BLaER1 treated with 17β-estradiol and CSF1 and Interleukin-3, amounts not matched to agents 10 nM and 100 nM (cell line): ENCODE results near the gene RAB11FIP3.

ENCODE experiments used
- H3K27ac ChIP-seq, 11 experiments: shearing (Covaris generic); formaldehyde crosslinking; 2 replicates each; pipeline ENCODE4 v1.8.1; 2022
- H3K27me3 ChIP-seq, 11 experiments: shearing (Covaris generic); formaldehyde crosslinking; 2 replicates each; pipeline ENCODE4 v1.8.1; 2022
- H3K36me3 ChIP-seq, 11 experiments: shearing (Covaris generic); formaldehyde crosslinking; 2 replicates each; pipeline ENCODE4 v1.8.1; 2022
- H3K4me1 ChIP-seq, 10 experiments: shearing (Covaris generic); formaldehyde crosslinking; 2 replicates each; pipeline ENCODE4 v1.8.1; 2022
- H3K4me2 ChIP-seq, 11 experiments: shearing (Covaris generic); formaldehyde crosslinking; 2 replicates each; pipeline ENCODE4 v1.8.1; 2022
- H3K4me3 ChIP-seq, 10 experiments: shearing (Covaris generic); formaldehyde crosslinking; 2 replicates each; pipeline ENCODE4 v1.8.1; 2022
- H3K9ac ChIP-seq, 11 experiments: shearing (Covaris generic); formaldehyde crosslinking; 2 replicates each; pipeline ENCODE4 v1.8.1; 2022
- H3K9me3 ChIP-seq, 11 experiments: shearing (Covaris generic); formaldehyde crosslinking; replicated peaks in 1 of 11; 2 replicates each; pipeline ENCODE4 v1.8.1; 2022
- H4K20me1 ChIP-seq, 11 experiments: shearing (Covaris generic); formaldehyde crosslinking; 2 replicates each; pipeline ENCODE4 v1.8.1; 2022
- Cebpa-rat ChIP-seq, 11 experiments: shearing (Covaris generic); IDR thresholded peaks; 2 replicates each; pipeline ENCODE4 v1.8.1; 2022

RAB11FIP3 gene

DNA sequence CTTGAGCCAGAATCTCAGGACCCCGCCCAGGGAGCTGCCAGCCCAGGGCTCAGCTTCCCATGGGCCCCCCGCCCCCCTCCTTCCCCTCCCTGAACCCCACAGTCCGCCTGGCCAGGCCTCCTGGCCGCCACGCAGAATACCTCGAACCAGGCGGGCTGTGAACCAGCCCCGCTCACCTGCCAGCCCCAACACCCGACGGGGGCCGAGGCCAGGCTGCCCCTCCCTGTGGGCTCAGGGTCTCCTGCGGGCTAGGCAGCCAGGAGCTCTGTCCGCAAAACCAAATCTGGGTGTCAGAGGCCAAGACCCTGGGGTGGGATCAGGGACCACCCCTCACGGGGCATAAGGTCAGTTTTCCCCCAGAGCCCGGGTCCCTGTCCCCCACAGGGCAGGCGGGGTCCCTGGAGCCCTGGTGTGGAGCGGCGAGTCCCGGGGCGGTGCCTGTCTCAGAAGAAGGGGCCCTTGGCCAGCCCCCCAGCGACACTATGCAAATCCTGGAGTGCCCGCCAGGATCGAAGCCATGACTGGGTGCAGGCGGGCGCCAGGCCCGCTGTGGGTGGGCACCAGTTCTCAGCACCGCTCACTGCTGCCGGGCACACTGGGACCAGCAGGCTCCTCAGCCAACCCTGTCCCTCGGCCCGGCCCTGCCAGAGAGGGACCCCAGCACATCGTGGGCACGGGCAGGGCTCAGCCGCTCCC is 128.3 kb downstream of the RAB11FIP3 start:
- Histone ChIP-seq H3K9ac (no peak overlapping the region), H3K27me3 (peaks cover 6 to 15% (median 8%) of the 10 kb centered on the region in 11 experiments), H3K4me3 (no peak overlapping the region), H3K4me2 (peak overlapping the region in 3 of 11 experiments; percentile 22 to 53 (median 28); a peak in 2 of 22 replicates), H3K4me1 (peaks cover 13 to 50% (median 38%) of the 10 kb centered on the region in 10 experiments; a peak in 19 of 20 replicates), H4K20me1 (peaks cover 2 to 92% (median 69%) of the 10 kb centered on the region in 11 experiments; a peak in 21 of 22 replicates), H3K27ac (peak overlapping the region in 1 of 11 experiments; percentile 30; a peak in 1 of 22 replicates), H3K9me3 (no peaks in the 10 kb centered on the region), H3K36me3 (peaks cover 30 to 52% (median 42%) of the 10 kb centered on the region in 11 experiments)
- no peak for TF ChIP-seq Cebpa-rat (IDR thresholded peaks at IDR 0.05)

DNA sequence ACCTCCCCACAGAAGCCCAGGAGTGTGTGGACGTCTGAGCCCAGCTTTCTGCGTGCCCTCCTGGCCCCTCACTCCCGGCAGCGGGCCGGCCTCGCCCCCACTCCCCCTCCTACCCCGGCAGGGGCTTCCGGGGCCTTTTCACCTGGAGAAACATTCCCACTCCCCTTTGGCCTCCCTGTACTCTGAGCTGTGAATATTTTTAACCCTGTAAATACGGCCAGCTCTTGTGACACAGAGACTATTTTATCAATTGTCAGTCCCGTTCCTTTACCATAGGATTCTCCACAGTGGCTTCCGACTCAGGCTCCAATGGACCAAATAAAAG is 128.8 kb downstream of the RAB11FIP3 start:
- no peaks in the 10 kb centered on the region for H3K9me3 ChIP-seq
- peaks cover 0 to 92% (median 72%) of the 10 kb centered on the region in 11 experiments; a peak in 20 of 22 replicates for H4K20me1 ChIP-seq
- peak overlapping the region in 4 of 11 experiments; percentile 18 to 53 (median 25); a peak in 3 of 22 replicates for H3K4me2 ChIP-seq
- H3K27ac ChIP-seq = peak overlapping the region in 1 of 11 experiments; percentile 30; a peak in 1 of 22 replicates
- peaks cover 18 to 53% (median 41%) of the 10 kb centered on the region in 10 experiments; a peak in 19 of 20 replicates for H3K4me1 ChIP-seq
- no peak overlapping the region for H3K4me3 ChIP-seq
- H3K27me3 ChIP-seq = peaks cover 12 to 20% (median 13%) of the 10 kb centered on the region in 11 experiments
- H3K36me3 ChIP-seq = peaks cover 29 to 48% (median 40%) of the 10 kb centered on the region in 11 experiments
- TF ChIP-seq Cebpa-rat (IDR thresholded peaks at IDR 0.05) = no peak
- no peak overlapping the region for H3K9ac ChIP-seq

DNA sequence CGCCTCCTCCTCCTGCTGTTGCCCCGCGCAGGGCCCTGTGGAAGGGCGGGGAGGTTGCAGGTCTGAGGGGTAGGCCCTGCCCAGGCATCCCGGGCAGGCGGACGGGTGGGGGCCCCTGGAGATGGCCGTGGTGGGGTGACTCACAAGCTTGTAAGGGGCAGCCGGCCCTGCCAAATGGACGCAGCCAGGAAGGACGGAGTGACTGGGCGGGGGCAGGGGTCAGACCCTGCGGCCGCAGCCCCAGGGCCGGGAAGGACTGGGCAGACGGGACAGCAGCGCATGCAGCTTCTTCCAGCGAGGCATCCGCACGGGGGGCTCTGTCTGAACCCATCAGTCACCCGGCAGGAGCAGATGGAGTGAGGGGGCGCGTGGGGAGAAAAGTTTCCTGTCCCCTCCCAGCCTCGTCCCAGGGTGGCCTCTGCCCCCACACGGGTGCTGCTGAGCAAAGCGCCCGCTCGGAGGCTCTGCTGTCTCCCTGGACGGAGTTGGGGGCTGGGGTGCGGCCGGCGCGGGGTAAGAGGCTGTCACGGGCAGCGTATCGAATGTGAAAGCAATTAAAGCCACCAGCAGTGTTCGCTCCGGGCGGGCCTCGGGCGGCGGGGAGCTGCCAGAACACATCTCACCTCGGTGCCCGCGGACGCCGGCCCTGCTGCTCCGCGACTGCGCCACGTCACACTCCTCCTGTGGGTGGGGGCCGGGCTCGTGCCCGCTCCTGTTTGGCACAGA is 129.4 kb downstream of the RAB11FIP3 start:
- H3K9me3 ChIP-seq = no peaks in the 10 kb centered on the region
- H3K4me2 ChIP-seq = peak overlapping the region in 5 of 11 experiments; percentile 18 to 54 (median 28); a peak in 5 of 22 replicates
- no peak for TF ChIP-seq Cebpa-rat (IDR thresholded peaks at IDR 0.05)

DNA sequence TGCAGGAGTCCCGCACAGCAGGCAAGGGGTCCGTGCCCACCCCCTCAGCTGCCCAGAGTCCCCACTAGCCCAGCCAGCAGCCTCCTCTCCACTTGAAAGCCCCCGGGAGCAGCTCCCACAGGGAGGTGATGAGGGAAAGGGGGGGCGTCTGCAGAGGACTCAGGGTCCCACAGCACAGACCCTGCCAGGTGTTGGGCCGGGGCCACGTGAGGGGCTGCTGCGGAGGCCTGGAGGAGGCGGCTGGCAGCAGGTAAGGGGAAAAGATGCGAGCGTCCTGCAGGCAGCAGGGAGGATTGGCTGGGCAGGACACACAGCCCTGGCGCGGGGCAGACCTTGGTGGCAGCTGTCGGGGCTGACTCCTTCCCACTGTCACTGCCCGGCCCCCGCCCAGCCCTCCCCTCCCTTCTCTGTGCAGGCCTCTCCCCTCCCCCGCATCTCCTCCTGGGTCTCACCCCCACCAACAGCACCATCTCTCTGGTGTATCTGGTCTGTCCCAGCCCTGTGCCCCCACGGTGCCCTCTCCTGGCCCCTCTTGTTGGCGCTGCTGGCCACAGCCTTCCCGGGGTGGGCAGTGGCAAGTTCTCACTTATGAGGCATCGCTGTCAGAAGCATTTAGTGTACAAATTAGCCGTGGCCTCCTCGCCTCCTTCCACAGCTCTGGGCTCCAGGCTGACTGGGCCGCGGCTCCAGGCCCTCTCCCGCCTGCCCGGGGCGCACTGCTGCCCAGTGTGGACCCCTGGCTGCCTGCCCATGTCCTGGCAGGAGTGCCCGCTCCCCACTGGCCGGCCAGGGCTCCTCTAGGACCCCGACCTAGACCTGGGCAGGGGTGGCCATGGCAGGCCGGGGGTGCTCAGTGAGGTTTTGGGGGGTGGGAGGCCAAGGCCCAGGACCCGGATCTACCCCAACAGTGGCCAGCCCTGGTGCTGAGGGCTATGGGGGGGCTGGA is 130.4 kb downstream of the RAB11FIP3 start:
- peaks cover 27 to 35% (median 29%) of the 10 kb centered on the region in 11 experiments for H3K27me3 ChIP-seq
- H3K4me3 ChIP-seq = no peak overlapping the region
- TF ChIP-seq Cebpa-rat (IDR thresholded peaks at IDR 0.05) = no peak
- H3K36me3 ChIP-seq = peaks cover 17 to 33% (median 25%) of the 10 kb centered on the region in 11 experiments
- H3K9ac ChIP-seq = no peak overlapping the region
- H4K20me1 ChIP-seq = peaks cover 0 to 85% (median 64%) of the 10 kb centered on the region in 11 experiments; a peak in 20 of 22 replicates
- peak overlapping the region in 4 of 11 experiments; percentile 27 to 83 (median 40); a peak in 7 of 22 replicates for H3K4me2 ChIP-seq
- no peaks in the 10 kb centered on the region for H3K9me3 ChIP-seq
- peaks cover 23 to 64% (median 48%) of the 10 kb centered on the region in 10 experiments; a peak in 19 of 20 replicates for H3K4me1 ChIP-seq
- H3K27ac ChIP-seq = no peak overlapping the region

More for the DNA sequence above, 129.4 kb downstream of the RAB11FIP3 start:
- peaks cover 0 to 92% (median 73%) of the 10 kb centered on the region in 11 experiments; a peak in 20 of 22 replicates for H4K20me1 ChIP-seq
- H3K9ac ChIP-seq = no peak overlapping the region
- H3K27me3 ChIP-seq = peaks cover 17 to 25% (median 19%) of the 10 kb centered on the region in 11 experiments
- H3K4me3 ChIP-seq = no peak overlapping the region
- H3K27ac ChIP-seq = no peak overlapping the region
- peaks cover 21 to 59% (median 46%) of the 10 kb centered on the region in 10 experiments; a peak in 19 of 20 replicates for H3K4me1 ChIP-seq
- H3K36me3 ChIP-seq = peaks cover 25 to 43% (median 35%) of the 10 kb centered on the region in 11 experiments

DNA sequence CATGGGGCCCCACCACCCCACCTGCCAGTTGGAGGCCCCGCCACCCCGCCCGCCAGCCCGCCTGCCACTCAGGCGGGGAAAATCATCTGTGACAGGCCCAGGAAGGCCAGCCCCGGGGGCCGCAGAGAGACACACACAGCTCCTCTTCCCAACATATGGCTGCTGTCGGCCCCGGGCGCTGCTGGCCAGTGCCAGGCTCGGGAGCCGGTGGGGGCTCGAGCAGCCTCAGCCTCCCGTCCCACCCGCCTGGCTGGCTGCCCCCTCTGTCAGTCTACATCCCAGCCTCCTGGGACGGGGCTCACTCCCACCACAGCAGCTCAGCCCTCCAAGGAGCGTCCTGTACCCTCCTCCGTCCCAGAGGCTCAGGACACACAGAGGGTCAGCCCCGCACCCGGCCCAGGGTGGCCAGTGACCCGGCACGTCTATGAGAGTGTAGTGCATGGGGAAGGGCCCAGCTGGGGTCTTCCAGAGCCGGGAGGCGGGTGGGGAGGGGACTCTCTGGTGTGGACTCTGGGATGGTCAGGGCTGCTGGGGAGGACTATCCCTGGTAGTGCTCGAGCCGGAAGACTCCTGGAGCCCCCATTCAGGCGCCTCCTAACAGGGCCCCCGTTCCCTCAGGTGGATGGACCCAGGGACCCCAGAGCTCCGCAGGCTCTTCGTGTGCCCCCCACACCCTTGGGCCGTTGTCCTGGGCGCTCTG is 131.2 kb downstream of the RAB11FIP3 start:
- H4K20me1 ChIP-seq = peaks cover 0 to 85% (median 62%) of the 10 kb centered on the region in 11 experiments; a peak in 19 of 22 replicates
- H3K4me2 ChIP-seq = peak overlapping the region in 9 of 11 experiments; percentile 31 to 98 (median 83); a peak in 13 of 22 replicates
- peaks cover 35 to 43% (median 37%) of the 10 kb centered on the region in 11 experiments for H3K27me3 ChIP-seq
- no peaks in the 10 kb centered on the region for H3K9me3 ChIP-seq
- H3K36me3 ChIP-seq = peaks cover 9 to 24% (median 17%) of the 10 kb centered on the region in 11 experiments
- no peak overlapping the region for H3K27ac ChIP-seq
- H3K4me3 ChIP-seq = no peak overlapping the region
- H3K4me1 ChIP-seq = peaks cover 23 to 72% (median 52%) of the 10 kb centered on the region in 10 experiments; a peak in 19 of 20 replicates
- no peak overlapping the region for H3K9ac ChIP-seq
- TF ChIP-seq Cebpa-rat (IDR thresholded peaks at IDR 0.05) = no peak

DNA sequence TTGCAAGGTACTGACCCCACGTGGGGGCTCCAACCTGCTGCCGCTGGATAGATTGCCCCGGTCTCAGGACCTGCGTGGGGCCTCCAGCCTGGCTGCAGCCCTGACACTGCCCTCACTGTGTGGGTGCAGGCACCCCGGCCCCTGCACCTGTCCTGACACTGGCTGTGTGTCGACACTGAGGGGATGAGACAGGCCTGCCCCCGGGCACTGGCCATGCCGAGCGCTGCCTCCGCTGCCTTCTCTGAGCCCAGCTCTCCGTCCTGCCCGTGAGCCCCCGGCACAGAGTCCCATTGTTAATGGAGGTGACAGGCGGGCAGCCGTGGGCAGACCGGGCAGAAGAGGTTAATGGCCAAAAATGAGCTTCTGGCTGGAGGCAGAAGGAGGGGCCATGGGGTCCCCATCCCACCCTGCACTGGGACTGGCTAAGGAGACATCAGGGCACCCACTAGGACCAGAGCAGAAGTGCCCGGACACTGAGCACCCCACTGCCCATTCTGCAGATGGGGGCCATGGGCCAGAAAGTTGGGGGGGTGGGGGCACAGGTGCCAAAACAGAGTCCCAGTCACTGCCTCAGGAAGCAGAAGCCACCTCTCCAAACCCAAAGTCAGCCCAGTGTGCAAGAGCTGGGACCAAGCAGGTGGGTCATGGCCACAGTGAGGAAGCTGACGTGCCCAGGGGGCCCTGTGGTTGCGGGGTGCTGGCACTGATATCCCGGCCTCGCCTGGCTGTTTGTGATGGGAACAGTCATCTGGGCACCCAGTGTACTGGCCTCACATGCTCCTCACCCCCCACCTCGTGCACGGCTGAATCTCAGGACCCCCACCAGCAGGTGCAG is 132.2 kb downstream of the RAB11FIP3 start:
- Histone ChIP-seq H3K4me1 (peaks cover 23 to 73% (median 52%) of the 10 kb centered on the region in 10 experiments; a peak in 19 of 20 replicates), H3K4me2 (peak overlapping the region; percentile 9 to 98 (median 78); a peak in 20 of 22 replicates), H3K4me3 (peak overlapping the region in 3 of 10 experiments; percentile 5 to 37 (median 31); a peak in 2 of 20 replicates), H3K27ac (no peak overlapping the region), H4K20me1 (peaks cover 0 to 86% (median 54%) of the 10 kb centered on the region in 11 experiments; a peak in 19 of 22 replicates), H3K27me3 (peaks cover 46 to 54% (median 48%) of the 10 kb centered on the region in 11 experiments), H3K9me3 (no peaks in the 10 kb centered on the region), H3K9ac (peak overlapping the region in 4 of 11 experiments; percentile 7 to 42 (median 26); a peak in 3 of 22 replicates), H3K36me3 (peaks cover 0 to 16% (median 8%) of the 10 kb centered on the region in 11 experiments; a peak in 11 of 22 replicates)
- TF ChIP-seq Cebpa-rat (IDR thresholded peaks at IDR 0.05) = no peak
